Lung microvascular endothelial cell (primary cell): ENCODE measurements around the gene VCPKMT. TPM values are rescaled to one million over a fixed set of nuclear protein-coding genes. Genes with fewer than 3 reads are reported as not detected.
"Not testable (repeated sequence)": the region's sequence is repeated elsewhere in the genome, so short reads cannot be mapped to it uniquely, and the experiment has no call there.

Experiments used
- DNase-seq, 2 donors: peaks; one replicate each; pipeline versions ENCODE4 v3.0.0 to v3.0.0-alpha.2; 2010; ENCODE audit warnings: low read depth in 2 of 2
- total RNA-seq: library from RNA; depleted of rRNA; stranded (reverse); fragments of >200 nt; gene quantifications from 2 replicates; pipeline ENCODE4 v1.2.1, GENCODE V29; 2014

VCPKMT gene
- total RNA-seq, 1 donor from 2014 or later, result 2.6 TPM

DNA sequence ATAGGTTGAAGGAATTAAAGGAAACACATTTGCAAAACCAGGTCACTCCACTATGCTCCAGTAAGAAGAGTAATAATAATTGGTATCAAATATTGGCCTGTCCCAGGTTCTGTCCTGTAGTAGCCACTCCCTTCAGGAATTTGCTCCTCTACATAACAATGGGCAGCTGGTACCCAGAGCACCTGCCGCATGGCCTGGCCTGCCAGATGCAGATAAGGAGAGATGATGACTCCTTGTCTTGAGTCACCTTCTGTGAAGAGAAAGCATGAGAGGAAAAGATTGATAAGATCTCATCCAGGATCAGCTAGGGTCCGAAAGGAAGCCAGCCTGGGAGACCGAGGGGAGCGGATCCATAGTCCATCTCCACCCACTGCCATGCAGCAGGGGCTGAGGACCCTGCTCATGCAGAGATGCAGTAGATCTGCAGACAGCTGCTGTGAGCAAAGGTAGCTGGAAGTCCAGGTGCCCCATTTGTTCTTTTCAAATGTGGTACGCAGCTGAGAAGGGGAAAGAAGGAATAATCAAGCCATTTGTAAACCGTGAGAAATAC, 24.3 kb downstream of the VCPKMT start:
- no peak for DNase-seq

- no peak for DNase-seq
Observed at GRCh38 chr14:50091240-50091913, 25.0 kb downstream of the VCPKMT start.

DNA sequence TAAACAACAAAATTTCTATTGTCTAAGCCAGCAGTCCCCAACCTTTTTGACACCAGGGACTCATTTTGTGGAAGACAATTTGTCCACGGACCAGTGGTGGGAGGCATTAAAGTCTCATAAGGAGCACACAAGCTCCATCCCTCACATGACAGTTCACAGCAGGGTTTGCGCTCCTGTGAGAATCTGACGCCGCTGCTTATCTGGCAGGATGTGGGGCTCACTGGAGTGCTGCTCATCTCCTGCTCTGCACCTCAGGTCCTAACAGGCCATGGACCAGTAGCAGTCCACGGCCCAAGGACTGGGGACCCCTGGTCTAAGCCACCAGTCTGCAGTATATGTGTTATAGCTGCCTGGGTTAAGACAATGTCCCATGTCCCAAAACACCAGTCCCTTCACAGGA, 27.2 kb downstream of the VCPKMT start:
- no peak for DNase-seq

DNA sequence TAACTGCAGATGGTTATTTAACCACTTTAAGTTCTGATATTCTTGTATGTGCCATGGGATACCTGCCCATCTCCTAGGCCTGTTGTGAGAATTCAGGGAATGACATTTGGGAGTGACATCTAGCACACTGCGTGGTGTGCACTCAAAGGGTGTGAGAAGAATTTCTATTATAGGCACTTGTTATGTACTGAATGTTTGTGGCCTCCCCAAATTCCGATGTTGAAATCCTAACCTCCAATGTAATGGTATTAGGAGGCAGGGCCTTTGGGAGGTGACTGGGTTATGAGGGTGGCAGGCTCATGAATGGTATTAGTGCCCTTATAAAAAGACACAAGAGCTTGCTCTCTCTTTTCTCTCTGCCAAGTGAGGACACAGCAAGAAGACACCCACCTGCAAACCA, 27.6 kb downstream of the VCPKMT start:
- no peak for DNase-seq

DNA sequence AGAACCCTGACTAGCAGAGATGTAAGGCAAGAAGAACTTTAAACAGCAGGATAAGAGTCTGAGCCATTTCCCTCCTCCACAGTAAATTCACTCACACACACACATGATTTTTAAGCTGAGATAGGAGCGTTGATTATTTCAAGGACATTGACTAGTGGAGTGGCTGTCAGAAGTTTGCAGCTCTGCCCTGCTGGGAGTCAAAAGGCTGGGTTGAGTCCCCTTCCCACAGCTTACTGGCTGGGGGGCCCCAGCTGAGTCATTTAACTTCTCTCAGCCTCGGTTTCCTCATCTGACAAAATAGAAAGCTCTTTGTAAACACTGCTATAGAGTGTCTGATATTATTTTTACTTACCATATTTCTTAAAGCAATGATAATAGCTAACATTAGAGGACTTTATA, 28.3 kb downstream of the VCPKMT start:
- DNase-seq, result no peak

DNA sequence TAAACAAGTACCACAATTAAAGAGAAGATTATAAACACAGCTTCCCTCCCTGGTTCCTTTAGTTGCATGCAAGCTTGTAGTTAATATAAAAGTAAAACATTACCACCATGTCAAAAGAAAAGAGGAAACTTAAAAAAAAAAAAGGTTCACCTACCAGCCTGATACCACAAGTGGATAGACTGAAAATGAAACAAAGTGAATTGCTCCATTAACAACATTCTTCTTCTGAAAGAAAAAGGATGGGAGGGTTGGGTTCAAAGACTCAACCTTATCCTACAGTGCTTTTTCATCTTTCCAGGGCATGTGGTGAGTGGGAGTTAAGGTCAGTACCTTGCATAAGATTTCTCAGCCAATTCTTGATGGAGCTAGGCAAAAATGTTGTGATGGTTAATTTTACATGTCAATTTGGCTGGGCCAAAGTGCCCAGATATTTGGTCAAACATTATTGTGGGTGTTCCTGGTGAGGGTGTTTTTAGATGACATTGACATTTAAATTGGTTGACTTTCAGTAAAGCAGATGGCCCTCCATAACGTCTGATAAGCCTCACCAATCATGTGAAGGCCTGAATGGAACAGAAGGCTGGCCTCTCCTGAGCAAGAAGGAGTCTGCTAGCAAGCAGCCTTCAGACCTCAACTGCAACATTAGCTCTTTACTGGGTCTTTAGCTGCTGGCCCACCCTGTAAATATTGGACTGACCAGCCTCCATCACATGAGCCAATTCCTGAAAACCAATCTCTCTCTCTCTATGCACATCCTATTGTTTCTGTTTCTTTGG, 28.8 kb downstream of the VCPKMT start:
- DNase-seq, result no peak

DNA sequence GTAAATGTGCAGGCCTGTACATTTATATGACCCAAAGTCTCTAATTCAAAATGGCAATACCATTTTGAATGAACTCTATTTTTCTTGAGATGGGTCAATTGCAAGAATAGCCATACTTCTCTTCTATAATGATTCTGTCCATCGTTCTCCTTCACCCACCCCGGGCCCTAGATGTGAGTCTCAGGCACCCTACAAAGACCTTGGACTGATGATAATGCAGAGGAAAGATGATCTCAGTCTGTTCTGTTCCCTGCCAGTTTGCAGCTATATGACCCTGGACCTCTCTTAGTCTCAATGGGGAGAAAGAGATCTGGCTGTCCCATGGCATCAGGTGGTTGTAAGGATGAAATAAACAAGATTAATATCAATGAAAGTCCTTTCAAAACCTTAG, 30.1 kb downstream of the VCPKMT start:
- no peak for DNase-seq

- peak in 1 of 2 donors; percentile 20 for DNase-seq
Observed at GRCh38 chr14:50085570-50086320, 30.6 kb downstream of the VCPKMT start.

DNA sequence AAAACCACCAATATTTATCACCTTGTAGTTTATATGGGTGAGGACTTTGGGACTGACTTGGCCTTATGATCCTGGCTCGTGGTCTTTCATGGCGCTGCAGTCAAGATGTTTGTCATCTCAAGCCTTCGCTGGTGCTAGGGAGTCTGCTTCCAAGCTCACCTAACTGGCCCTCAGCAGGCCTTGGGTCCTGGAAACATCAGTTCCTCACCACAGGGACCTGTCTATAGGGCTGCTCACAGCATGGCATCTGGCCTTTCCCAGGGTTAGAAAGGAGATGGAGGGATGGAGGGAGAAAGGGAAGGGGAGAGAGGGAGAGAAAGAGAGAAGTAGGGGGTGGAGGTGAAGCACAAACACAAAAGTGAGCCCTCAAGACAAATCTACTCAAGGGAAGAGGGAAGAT, 31.7 kb downstream of the VCPKMT start:
- DNase-seq, result no peak

DNA sequence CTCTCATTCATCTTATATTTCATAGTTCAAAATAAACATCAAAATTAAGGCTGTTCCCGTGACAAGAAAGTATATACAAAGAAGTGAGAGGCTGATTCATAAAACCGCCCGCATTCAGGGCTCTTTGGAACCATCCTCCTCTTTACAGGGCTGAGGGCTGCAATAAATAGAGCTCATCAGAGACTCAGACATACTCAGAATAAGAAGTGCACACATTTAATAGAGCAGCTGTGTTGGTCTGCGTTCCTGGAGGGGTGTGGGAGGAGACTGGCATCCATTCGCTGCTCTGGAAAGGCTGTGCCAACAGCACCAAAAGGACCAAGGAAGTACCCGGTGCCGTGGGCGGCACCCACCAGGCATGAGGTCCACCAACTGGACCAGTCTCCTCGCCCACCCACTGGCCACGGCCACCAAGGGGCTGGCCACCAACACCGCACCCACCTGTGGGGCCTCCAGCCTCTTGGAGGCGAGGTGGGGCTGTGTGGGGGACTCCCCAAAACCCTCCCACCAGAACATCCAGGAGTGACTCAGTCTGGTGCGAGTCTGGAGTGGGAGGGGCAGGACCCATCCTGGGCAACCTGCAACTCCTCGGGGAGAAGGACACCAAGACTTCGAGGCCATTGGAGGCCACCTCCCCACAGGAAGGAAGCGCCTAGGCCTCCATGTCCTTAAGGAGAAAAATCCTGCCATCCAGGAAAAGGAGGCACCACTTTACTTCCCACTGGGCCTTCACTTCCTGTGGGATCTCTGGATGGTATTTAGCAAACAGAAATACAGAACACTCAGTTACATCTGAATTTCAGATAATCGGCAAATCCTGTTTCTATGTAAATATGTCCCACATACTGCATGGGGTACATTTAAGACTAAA, 32.7 kb downstream of the VCPKMT start:
- no peak for DNase-seq

GRCh38 chr14:50082784-50083466, 33.4 kb downstream of the VCPKMT start:
- DNase-seq, result no peak

DNA sequence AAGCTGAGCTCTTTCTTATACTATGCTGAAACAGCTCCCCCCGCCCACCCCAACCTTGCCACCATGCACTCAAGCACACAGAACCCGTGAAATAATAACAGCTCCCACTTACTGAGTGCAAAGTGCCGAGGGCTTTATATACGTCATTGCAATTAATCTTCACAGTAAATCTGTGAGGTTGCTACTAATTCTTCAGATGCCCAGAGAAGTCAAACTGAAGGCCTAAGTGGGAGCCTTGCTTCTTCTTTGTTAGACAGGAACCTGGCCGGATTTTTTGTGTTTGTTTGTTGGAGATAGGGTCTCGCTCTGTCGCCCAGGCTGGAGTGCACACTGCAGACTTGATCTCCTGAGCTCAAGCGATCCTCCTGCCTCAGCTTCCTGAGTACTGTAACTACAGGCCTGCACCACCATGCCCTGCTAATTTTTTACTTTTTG, 34.0 kb downstream of the VCPKMT start:
- DNase-seq, result no peak

DNA sequence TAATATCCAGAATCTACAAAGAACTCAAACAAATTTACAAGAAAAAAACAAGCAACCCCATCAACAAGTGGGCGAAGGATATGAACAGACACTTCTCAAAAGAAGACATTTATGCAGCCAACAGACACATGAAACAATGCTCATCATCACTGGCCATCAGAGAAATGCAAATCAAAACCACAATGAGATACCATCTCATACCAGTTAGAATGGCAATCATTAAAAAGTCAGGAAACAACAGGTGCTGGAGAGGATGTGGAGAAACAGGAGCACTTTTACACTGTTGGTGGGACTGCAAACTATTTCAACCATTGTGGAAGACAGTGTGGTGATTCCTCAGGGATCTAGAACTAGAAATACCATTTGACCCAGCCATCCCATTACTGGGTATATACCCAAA, 37.3 kb downstream of the VCPKMT start:
- DNase-seq, result not testable (repeated sequence)

DNA sequence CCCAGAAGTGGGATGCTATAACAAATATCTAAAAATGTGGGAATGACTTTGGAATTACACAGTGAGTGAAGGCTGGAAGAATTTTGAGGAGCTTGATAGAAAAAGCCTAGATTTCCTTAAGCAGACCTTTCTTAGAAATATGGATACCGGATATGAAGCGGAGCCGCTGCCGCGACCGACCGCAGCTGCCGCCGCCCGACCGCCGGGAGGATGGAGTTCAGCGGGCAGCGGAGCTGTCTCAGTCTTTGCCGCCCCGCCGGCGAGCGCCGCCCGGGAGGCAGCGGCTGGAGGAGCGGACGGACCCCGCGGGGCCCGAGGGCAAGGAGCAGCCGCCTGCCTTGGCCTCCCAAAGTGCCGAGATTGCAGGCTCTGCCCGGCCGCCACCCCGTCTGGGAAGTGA, 42.7 kb downstream of the VCPKMT start:
- not testable (repeated sequence) for DNase-seq

DNA sequence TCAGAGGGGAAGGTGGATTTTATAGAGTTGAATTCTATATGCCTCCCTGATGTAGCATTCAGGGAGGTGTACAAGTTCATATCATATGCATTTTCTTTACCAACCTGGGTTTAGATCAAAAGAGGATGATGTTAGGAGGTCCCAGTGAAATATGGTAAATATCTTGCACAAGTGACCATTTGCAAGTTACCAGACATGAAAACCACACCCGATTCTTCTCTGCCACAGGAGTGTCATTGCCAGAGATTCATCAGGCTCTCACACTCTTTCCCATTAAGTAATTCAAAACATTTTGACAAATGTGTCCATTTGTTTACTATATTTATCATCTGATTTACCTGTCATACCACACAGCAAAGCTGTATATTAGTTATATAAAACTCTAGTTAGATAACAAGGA, 44.0 kb downstream of the VCPKMT start:
- no peak for DNase-seq

DNA sequence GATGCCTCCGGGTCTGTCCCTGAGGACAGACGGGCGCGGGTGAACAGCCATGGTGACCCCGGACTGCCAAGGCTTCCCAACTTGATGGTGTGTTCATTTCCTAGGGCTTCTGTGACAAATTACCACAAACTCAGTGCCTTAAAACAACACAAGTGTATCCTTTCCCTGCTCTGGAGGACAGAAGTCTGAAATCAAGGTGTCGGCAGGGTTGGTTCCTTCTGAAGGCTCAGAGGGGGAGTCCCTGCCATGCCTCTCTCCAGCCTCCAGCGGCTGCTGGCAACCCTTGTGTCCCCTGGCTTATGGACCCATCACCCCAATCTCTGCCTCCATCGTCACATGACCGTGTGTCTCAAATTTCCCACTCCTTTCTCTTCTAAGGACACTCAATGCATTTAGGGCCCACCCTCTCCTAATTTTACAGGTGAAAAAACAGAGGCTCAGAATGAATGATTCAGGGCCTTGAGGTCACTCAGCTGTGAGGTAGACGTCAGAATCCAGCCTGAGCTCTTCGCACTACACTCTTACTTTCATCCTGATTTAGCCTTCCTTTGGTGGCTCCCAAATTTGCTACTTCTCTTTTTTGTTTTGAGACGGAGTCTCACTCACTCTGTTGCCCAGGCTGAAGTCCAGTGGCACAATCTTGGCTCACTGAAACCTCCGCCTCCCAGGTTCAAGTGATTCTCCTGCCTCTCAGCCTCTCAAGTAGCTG, 45.4 kb downstream of the VCPKMT start:
- DNase-seq, result no peak

- DNase-seq, result no peak
Observed at GRCh38 chr14:50070230-50070629, 46.1 kb downstream of the VCPKMT start.

- no peak for DNase-seq
Observed at GRCh38 chr14:50069325-50069724, 47.0 kb downstream of the VCPKMT start.

GRCh38 chr14:50068496-50068895, 47.9 kb downstream of the VCPKMT start:
- DNase-seq, result no peak
